GM19238 (cell line): Measurements from ENCODE around the gene APLNR.

Source experiments
- DNase-seq: peaks from one replicate; pipeline ENCODE4 v3.0.0; 2011; ENCODE audit warnings: low spot score; ENCODE audit not compliant: insufficient read length

Gene APLNR

GRCh38 chr11:57251491-57252104 is 14.5 kb upstream of the APLNR start:
- no peak for DNase-seq

DNA sequence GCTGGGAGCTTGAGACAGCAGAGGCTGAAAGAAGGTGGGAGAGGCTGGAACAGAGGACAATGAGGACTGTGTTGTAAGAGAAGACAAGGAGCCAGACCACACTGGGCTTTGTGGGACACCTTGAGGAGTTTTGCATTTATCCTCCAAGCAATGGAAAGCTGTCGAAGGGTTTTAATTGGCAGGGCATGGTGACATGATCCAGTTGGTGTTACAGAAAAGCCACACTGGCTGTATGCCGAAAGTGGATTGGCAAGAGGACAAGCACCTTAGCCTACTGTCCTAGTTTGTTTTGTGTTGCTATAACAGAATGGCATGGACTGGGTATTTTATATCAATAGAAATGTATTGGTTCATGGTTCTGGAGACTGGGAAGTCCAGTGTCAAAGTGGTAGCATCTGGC is 14.0 kb upstream of the APLNR start:
- DNase-seq = no peak

DNA sequence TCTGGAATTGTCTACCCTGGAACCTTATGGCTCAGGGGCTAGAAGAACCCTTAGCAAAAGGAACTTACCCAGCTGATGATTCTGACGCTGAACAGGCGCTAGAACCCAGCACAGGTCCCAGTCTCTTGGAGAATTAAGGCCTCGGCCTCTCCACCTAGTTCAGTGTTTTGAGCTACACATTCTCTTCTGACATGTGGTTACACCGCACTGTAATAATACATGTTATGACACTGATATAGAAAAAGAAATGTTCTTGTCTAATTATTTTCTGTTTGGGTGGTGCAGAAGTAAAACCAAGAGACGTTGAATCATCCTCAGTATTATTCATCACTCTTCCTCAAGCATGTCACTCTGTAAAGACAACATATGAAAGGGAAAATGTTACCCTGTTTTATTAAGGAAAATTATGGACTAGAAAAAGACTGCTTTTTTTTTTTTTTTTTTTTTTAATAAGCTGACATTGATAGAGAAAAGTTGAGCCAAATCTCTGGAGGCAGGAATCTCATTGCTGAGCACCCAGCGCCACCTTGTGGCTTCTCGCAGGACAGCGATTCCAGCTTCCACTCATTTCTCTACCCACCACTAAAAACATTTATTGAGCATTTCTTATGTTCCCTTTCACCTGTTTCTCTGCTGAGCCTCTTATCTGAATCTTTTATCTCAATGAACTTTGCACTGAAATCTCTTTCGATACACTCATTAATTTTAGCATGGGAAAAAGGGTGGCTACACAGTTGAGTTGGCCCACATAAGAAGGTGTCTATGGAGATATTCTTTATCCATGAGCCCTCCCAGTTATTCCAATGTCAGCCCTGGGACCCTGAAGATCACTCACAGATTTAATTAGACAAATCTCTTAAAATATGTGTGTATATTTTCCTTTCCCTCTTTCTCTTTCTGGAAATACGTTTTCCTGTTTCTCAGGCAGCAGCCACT is 12.6 kb upstream of the APLNR start:
- no peak for DNase-seq

DNA sequence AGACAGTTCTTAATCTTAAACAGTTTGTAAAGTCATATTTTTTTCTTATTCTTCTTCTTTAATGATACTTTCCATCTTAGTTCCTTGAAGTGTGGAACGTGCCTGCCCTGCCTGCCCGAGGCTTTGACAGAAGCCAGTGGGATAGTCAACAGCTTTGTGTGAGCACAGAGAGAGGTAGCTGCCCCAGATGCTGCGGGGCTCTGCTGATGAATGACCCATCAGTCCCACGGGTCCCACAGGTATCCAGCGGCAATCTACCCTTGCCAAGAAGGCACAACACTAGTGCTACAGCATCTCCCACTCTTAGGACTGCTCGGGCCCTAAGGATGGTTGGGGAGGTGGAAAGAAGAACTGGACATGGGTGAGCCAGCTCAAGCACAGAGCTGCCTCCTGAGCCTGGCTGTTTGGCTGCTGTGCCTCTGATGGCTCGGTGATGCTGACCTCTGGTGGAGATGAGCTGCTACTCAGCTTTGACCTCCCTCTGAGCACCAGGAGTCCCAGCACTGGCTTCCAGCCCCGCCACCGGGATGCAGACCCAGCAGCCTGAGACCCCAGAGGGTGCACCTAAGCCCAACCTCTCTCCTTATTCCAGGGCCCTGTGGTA is 11.8 kb upstream of the APLNR start:
- no peak for DNase-seq

- DNase-seq = no peak
Measured at GRCh38 chr11:57244911-57245310, 7.9 kb upstream of the APLNR start.

GRCh38 chr11:57241353-57241972 is 4.4 kb upstream of the APLNR start:
- DNase-seq = no peak

DNA sequence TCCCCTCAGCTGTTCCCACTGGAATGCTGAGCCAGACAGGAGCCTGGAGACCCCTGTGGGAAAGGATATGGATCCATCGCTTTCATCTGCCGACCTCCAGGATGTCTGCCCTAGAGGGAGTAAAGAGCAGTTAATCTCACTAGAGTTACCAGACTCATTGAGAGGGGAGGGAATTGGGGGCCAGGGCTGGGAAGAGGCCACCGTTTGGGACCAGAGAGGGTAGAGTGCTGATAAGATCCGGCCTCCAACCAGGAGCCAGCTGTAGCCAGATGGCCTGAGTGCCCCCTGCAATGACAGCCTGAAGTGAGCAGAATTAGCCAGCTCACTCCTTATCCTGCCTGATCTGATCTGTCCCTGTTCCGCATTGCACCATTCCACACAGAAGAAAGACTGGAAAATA is 3.7 kb upstream of the APLNR start:
- DNase-seq = no peak

DNA sequence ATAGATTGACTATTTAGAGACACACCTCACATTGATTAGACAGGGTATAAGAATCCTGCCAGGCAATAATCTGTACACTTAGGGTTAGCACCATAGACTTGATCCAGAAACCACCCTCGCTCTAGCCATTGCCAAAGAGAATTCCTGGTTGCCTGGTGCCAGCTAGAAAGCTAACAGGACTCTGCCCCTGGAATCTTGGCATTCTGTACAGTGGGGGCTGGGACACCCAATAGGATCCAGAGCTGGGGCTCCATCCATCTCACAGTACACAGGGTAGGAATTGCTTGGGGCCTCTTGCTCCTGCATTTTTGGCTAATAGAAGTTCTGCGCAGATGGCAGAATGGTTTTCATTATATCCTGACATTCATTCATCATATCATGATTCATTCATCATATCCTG is 3.0 kb upstream of the APLNR start:
- DNase-seq = no peak

DNA sequence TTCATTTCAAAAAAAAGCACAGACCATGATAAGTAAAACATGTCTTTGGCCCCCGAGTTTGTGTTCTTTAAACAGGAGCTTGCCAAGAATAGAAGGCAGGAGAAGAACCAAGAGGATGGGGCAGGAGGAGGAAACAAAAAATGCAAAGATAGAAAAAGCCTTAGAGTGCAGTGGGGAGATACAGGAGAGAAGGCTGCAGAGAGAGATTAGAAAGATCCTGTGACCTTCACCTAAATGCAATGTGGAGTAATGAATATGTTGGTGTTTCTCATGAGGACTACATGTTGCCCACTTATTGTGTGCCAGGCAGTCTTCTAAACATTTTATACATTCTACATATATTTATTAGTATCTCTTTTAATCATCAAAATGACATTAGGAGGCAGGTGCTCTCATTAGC is 2.3 kb upstream of the APLNR start:
- no peak for DNase-seq

- DNase-seq = no peak
Measured at GRCh38 chr11:57235761-57236703, 1.0 kb downstream of the APLNR start.

DNA sequence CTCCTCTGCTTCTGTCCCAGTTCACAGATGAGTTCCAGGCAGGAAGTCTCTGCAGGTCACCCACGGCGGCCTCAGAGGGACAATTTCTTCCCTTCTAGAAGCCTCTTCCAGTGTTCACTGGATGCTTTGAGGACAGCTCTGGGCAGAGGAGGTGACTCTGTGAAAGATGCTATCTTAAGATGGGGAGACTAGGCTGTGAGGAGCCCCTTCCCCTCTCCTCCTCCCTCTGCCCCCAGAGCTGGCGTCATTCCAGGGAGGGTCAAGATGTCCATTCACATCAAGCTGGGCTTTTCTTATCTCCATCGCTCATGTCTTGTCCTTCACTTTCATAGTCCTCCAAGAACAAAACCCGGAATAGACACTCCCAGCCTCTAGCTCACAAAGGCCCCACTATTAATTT is 3.3 kb downstream of the APLNR start:
- no peak for DNase-seq

GRCh38 chr11:57231539-57232253 is 5.4 kb downstream of the APLNR start:
- no peak for DNase-seq

DNA sequence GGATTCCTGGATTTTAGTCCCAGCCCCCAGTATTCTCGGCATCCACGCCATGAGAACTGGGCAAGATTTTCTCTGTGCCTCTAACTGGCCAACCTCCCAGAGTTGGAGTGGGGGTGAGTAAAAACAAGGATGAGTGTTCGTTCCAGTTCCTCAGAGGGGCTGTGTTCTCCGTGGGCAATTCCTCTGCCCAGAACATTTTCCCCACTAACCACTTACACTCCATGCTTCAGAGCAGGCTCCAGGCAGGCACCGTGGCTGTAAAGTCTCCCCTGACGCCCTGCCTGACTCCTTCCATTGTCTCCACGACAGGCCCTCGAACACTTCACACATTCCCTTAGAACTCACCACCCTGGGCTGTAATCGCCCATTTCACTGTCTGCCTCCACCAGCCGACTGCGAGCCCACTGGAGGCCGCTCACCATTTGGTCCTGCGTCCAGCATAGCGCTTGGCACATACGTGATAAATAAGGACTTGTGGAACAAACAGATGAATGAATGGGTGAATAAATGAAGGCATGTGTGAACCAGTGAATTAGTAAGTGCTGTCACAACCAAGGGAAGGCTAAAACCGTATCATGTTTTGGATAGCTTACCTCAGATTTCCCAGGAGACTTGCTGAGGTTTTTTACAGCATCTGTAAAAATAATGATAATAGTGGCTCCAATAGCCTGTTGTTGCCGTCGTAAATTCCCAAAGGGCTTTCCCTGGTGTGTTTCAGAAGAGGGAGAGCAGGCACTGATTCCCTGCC is 6.1 kb downstream of the APLNR start:
- no peak for DNase-seq

DNA sequence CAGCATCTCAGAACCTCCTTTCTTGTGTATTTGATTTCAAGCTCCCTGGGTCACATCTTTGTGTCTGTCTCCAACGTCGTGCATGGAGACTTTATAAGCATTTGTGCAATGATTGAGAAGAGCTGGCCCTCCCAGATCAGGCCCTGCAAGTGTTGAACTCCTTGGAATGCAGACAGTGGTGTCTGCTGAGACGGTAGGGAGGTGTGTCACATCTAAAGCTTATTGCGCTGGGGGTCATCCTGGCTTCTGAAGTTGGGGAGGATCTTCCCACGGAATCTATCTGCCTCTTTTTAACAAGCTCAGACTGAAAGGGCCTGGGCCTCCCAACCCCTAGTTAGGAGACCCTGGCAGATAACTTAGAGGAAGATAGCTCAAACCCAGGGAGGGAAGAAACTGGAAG is 6.7 kb downstream of the APLNR start:
- DNase-seq = no peak

DNA sequence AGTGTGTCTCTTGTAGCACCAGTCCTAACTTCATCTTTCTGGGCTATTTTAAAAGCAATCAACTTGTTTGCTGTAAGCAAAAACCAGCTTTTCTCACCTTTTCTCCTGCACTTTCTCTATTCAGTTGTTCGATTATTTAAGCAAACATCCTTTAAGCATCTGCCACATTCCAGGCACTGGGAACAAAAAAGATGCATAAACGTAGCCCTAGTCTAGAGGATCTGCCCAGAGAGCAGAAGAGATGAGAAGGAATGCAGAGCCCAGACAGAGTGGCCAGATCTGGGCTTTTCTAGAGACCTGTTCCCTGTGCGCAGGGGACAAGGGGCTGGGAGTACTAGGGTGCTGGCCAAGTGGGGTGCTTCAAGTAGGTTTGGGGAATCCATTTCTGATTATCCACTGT is 8.4 kb downstream of the APLNR start:
- no peak for DNase-seq

- DNase-seq = no peak
Measured at GRCh38 chr11:57224537-57224936, 12.5 kb downstream of the APLNR start.

DNA sequence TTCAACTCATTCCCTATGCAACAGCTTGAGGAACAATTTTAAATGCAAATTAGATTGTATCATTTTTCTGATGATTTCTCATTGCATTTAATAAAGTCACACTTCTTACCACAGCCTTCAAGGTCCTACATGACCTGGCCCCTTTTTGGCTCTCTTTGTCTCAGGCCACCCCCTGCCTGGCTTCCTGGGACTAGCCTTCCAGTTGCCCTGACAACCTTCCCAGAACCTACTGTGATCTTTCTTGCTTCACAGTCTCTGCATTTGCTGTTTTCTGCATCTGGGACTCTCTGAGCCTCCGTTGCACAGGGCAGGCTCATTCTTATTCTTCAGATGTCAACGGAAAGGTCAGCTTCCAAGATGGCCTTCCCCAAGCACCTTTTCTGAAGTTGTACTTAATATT is 12.9 kb downstream of the APLNR start:
- no peak for DNase-seq

- DNase-seq = no peak
Measured at GRCh38 chr11:57223601-57224000, 13.4 kb downstream of the APLNR start.

DNA sequence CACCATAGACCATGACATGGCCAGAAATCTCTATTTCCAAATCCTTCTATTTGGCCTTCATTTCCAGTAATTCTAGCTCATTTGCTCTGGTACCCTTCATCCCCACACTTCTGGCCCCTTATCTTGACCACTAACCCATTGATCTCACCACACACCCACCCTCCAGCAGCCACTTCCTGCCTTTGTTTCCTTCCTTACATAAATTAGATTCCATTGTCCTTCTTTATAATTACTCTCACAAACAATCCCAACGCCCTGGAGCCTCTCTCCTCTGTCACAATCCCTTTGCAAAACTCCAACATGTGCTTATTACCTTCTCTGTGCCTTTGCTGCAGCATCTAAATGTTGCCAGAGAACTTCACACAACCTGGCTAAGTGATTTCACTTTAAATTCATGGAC is 14.8 kb downstream of the APLNR start:
- no peak for DNase-seq
